ENCODE measurements around the gene CBR3.

GRCh38 chr21:36156815-36157670 lies 22.2 kb downstream of the CBR3 start, which contains the start of gene DOP1B:
- TF ChIP-seq CTCF (IDR thresholded peaks at IDR 0.05; ENCODE audit: insufficient read depth, low read depth, low read length) (no peak), EZH2 (IDR thresholded peaks at IDR 0.05; ENCODE audit: insufficient read depth, low read length) (no peak)
